GM19099 (cell line): Measurements from ENCODE around the gene SORL1.
A peak's percentile ranks its signal among the peaks of the same experiment; 100 is the strongest.

ENCODE experiments used
- POLR2A ChIP-seq: IDR thresholded peaks from 3 replicates; pipeline ENCODE4 v1.6.1; 2011; ENCODE audit warnings: low read depth; ENCODE audit not compliant: insufficient read length; ENCODE audit errors: extremely low read depth

SORL1 gene

DNA sequence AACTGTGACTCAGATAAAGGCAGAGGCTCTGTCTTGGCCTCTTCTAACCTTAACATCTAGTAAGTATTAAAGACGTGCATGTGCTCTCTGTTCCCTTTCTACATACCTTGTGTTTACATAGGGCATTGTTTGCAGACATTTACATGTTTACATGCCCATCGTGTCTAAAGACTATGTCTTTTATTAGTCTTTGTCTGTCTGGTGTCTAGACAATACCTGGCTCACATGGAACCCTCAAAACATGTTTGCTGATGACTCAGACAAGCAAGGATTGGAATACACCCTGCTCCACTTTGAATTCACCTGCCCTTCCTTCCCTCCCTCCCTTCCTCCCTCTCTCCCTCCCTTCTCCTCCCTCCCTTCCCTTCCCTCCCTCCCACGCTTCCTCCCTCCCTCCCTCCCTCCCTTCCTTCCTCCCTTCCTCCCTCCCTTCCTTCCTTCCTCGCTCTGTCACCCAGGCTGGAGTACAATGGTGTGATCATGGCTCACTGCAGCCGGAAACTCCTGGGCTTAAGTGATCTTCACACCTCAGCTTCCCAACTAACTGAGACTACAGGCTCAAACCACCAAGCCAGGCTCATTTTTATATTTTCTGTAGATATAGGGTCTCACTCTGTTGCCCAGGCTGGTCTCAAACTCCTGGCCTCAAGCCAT, 24.4 kb downstream of the SORL1 start:
- no peak for TF ChIP-seq POLR2A

- no peak for TF ChIP-seq POLR2A
Observed at GRCh38 chr11:121478226-121478894, 26.2 kb downstream of the SORL1 start.

DNA sequence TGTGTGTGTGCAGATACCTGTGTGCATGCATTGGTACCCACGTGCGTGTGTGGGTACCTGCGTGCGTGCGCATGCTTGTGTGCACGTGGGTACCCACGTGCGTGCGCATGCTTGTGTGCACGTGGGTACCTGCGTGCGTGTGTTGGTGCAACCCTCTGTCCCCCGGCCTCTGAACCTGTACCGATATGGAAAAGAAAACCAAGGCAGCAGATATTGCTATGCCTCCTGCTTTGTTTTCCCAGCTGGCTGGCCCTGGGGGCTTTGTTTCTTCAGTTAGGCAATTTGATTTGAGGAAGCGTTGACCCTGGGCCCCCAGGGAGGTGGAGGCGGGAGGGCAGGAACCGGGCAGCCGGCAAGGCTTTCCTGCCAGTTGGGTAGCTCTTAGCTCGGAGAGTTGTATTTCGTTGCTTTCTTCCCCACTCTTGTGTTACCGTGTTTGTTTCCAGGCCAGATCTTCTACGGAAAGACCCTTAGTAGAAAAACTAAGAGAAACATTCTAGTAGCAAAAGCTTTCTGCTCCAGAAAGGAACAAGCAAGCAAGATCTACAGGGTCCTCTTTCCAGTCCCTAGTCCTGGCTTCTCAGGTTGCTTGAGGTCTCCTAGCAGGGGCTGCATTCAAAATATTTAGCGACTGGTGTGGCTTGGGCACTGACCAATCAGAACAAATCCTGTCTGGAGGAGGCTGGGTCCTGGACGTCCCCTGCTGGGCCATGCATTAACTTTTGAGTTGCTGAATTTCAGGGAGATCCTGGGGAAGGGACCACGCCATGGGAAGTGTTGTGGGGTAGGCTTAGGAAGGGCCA, 27.0 kb downstream of the SORL1 start:
- TF ChIP-seq POLR2A: no peak

- no peak for TF ChIP-seq POLR2A
Observed at GRCh38 chr11:121479698-121480238, 27.7 kb downstream of the SORL1 start.

DNA sequence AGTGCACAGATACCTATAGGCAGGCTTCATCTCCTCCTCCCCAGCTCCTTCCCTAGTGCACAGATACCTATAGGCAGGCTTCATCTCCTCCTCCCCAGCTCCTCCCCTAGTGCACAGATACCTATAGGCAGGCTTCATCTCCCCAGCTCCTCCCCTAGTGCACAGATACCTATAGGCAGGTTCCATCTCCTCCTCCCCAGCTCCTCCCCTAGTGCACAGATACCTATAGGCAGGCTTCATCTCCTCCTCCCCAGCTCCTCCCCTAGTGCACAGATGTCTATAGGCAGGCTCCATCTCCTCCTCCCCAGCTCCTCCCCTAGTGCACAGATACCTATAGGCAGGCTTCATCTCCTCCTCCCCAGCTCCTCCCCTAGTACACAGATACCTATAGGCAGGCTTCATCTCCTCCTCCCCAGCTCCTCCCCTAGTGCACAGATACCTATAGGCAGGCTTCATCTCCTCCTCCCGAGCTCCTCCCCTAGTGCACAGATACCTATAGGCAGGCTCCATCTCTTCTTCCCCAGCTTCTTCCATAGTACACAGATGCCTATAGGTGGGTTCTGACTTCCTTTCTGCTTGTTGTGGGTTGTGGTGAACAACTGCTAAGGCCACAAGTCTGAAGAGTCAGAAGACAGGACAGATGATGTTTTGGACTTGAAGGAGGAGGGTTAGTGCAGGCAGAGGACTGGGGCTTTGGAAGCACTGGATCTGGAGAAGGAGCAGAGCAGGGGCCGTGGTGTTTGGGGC, 29.5 kb downstream of the SORL1 start:
- peak; percentile 21 for TF ChIP-seq POLR2A

GRCh38 chr11:121482231-121483129, 30.4 kb downstream of the SORL1 start:
- peak; percentile 49 for TF ChIP-seq POLR2A

GRCh38 chr11:121483805-121484480, 31.8 kb downstream of the SORL1 start:
- no peak for TF ChIP-seq POLR2A

GRCh38 chr11:121485216-121485615, 33.1 kb downstream of the SORL1 start:
- TF ChIP-seq POLR2A: no peak

DNA sequence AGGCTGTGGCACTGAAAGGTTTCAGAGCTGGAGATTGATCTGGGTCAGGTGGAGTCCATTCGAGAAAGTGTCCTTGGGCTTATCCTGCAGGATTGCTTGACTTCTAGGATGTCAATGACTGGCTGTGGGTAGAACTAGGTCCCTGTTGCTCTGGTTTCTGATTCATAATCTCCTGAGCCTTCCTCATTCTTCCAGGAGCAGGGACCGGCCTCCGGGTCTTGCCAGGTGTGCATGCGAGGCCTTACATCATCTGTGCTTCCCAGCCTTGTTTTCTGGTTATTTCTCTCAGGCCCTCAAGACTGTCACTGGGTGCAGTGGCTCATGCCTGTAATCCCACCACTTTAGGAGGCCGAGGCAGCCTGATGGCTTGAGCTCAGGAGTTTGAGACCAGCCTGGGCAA, 33.9 kb downstream of the SORL1 start:
- no peak for TF ChIP-seq POLR2A

- no peak for TF ChIP-seq POLR2A
Observed at GRCh38 chr11:121487191-121487590, 35.1 kb downstream of the SORL1 start.

GRCh38 chr11:121488170-121488569, 36.1 kb downstream of the SORL1 start:
- TF ChIP-seq POLR2A: no peak

DNA sequence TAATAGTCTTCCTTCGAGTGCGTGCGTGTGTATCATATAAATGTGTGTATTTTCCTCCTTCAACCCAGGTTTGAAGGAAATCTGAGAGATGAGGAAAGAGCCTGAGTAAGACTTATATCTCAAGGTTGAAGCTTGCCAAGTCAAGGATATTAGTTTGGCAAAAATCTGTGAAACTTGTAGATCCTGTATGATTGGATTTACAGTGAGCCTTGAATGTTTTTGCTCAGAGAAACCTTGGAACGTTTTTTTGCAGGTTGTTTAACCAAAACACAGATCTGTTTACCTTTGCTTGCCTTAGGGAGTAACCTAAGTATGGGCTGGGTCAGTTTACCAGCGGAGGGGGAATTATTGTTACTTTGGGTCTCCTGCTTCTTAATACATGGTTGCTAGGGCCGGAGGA, 36.5 kb downstream of the SORL1 start:
- TF ChIP-seq POLR2A: no peak

- no peak for TF ChIP-seq POLR2A
Observed at GRCh38 chr11:121489823-121490222, 37.7 kb downstream of the SORL1 start.
